ENCODE data around the gene EHMT1. TPM values are rescaled to one million over a fixed set of nuclear protein-coding genes. Genes with fewer than 3 reads are reported as not detected.

Gene EHMT1
- total RNA-seq, 1 experiment from 2014 or later, result 63.9 TPM

DNA sequence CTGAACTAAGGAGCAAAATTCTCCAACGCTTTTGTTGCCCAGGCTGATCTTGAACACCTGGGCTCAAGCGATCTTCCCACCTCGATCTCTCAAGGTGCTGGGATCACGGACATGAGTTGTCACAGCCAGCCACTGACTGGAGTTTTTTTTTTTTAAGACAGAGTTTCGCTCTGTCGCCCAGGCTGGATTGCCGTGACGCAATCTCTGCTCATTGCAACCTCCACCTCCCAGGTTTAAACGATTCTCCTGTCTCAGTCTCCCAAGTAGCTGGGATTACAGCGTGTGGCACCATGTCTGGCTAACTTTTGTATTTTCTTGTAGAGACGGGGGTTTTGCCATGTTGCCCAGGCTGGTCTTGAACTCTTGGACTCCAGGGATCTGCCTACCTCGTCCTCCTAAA lies 58.2 kb downstream of the EHMT1 start:
- in situ Hi-C loops (cut with HindIII; ENCODE audit: low pct_unique_long_range_greater_than_20kb, low sequenced_read_pairs) (no loop called here), intact Hi-C loops (cut with micrococcal nuclease; ENCODE audit: unreplicated experiment) (no loop called here)
- H3K9me3 ChIP-seq (ENCODE audit: control insufficient read depth, insufficient read depth, low read depth, low read length), result no peaks in the 10 kb centered on the region
- TF ChIP-seq, protein P1, sequence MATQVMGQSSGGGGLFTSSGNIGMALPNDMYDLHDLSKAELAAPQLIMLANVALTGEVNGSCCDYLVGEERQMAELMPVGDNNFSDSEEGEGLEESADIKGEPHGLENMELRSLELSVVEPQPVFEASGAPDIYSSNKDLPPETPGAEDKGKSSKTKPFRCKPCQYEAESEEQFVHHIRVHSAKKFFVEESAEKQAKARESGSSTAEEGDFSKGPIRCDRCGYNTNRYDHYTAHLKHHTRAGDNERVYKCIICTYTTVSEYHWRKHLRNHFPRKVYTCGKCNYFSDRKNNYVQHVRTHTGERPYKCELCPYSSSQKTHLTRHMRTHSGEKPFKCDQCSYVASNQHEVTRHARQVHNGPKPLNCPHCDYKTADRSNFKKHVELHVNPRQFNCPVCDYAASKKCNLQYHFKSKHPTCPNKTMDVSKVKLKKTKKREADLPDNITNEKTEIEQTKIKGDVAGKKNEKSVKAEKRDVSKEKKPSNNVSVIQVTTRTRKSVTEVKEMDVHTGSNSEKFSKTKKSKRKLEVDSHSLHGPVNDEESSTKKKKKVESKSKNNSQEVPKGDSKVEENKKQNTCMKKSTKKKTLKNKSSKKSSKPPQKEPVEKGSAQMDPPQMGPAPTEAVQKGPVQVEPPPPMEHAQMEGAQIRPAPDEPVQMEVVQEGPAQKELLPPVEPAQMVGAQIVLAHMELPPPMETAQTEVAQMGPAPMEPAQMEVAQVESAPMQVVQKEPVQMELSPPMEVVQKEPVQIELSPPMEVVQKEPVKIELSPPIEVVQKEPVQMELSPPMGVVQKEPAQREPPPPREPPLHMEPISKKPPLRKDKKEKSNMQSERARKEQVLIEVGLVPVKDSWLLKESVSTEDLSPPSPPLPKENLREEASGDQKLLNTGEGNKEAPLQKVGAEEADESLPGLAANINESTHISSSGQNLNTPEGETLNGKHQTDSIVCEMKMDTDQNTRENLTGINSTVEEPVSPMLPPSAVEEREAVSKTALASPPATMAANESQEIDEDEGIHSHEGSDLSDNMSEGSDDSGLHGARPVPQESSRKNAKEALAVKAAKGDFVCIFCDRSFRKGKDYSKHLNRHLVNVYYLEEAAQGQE (IDR thresholded peaks at IDR 0.05; ENCODE audit: insufficient read depth in 1 of 2, low read depth in 2 of 2, low read length in 1 of 2), result no peak
- no peak for TF ChIP-seq SIN3A (IDR thresholded peaks at IDR 0.05; ENCODE audit: borderline replicate concordance, insufficient read depth, low read depth, low read length)
- no peak for TF ChIP-seq POLR2AphosphoS5 (IDR thresholded peaks at IDR 0.05; ENCODE audit: low read depth, low read length)
- TF ChIP-seq, protein P2, sequence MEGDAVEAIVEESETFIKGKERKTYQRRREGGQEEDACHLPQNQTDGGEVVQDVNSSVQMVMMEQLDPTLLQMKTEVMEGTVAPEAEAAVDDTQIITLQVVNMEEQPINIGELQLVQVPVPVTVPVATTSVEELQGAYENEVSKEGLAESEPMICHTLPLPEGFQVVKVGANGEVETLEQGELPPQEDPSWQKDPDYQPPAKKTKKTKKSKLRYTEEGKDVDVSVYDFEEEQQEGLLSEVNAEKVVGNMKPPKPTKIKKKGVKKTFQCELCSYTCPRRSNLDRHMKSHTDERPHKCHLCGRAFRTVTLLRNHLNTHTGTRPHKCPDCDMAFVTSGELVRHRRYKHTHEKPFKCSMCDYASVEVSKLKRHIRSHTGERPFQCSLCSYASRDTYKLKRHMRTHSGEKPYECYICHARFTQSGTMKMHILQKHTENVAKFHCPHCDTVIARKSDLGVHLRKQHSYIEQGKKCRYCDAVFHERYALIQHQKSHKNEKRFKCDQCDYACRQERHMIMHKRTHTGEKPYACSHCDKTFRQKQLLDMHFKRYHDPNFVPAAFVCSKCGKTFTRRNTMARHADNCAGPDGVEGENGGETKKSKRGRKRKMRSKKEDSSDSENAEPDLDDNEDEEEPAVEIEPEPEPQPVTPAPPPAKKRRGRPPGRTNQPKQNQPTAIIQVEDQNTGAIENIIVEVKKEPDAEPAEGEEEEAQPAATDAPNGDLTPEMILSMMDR (IDR thresholded peaks at IDR 0.05), result no peak
- TF ChIP-seq TCF7L2 (IDR thresholded peaks at IDR 0.05; ENCODE audit: low read depth, low read length), result no peak
- CTCF ChIA-PET, result no interaction called here
- ATAC-seq (no peak), DNase-seq (ENCODE audit: low read depth, low spot score) (no peak)
- H3K27me3 ChIP-seq (ENCODE audit: control insufficient read depth, insufficient read depth, low read length), result no peaks in the 10 kb centered on the region
- no TSS peak for BruUV-seq (replicated peaks)
- no peak overlapping the region for H3K27ac ChIP-seq (ENCODE audit: low read length)
- H3K4me1 ChIP-seq (ENCODE audit: control insufficient read depth, insufficient read depth, low read length), result no peaks in the 10 kb centered on the region
- H3K4me3 ChIP-seq (ENCODE audit: low read depth in 2 of 2, low read length in 2 of 2), result no peak overlapping the region
- POLR2A ChIA-PET, result no interaction called here
- H3K36me3 ChIP-seq (ENCODE audit: control insufficient read depth, insufficient read depth, low read length), result no peaks in the 10 kb centered on the region

DNA sequence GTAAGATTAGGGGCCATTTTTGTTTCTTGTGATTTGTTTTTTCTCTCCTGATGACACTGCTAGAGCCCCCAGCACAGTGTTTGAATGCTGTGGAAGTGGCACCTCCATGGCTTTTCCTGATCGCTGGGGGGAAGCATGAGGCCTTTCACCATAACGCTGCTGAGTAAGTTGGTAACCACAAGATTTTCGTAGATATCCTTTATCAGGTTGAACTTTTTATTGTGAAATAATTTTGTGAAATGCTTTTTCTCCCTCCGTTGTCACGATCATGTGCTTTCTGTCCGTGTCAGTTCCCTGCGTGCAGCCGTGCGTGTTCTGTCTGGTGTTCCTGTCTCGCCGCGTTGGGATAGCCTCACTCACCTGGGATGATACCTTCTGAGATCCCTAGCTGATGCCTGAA lies 59.4 kb downstream of the EHMT1 start:
- Histone ChIP-seq H3K4me3 (ENCODE audit: low read depth in 2 of 2, low read length in 2 of 2) (no peak overlapping the region), H3K36me3 (ENCODE audit: control insufficient read depth, insufficient read depth, low read length) (no peaks in the 10 kb centered on the region), H3K9me3 (ENCODE audit: control insufficient read depth, insufficient read depth, low read depth, low read length) (no peaks in the 10 kb centered on the region), H3K4me1 (ENCODE audit: control insufficient read depth, insufficient read depth, low read length) (no peaks in the 10 kb centered on the region), H3K27ac (ENCODE audit: low read length) (no peak overlapping the region), H3K27me3 (ENCODE audit: control insufficient read depth, insufficient read depth, low read length) (no peaks in the 10 kb centered on the region)
- DNase-seq (ENCODE audit: low read depth, low spot score), result no peak
- no peak for ATAC-seq
- in situ Hi-C loops (cut with HindIII; ENCODE audit: low pct_unique_long_range_greater_than_20kb, low sequenced_read_pairs), result no loop called here
- intact Hi-C loops (cut with micrococcal nuclease; ENCODE audit: unreplicated experiment), result no loop called here
- CTCF ChIA-PET, result no interaction called here
- TF ChIP-seq TCF7L2 (IDR thresholded peaks at IDR 0.05; ENCODE audit: low read depth, low read length) (no peak), SIN3A (IDR thresholded peaks at IDR 0.05; ENCODE audit: borderline replicate concordance, insufficient read depth, low read depth, low read length) (no peak), POLR2AphosphoS5 (IDR thresholded peaks at IDR 0.05; ENCODE audit: low read depth, low read length) (no peak)
- TF ChIP-seq, protein P1 (IDR thresholded peaks at IDR 0.05; ENCODE audit: insufficient read depth in 1 of 2, low read depth in 2 of 2, low read length in 1 of 2), result no peak
- TF ChIP-seq, protein P2 (IDR thresholded peaks at IDR 0.05), result no peak
- BruUV-seq (replicated peaks), result no TSS peak
- POLR2A ChIA-PET, result no interaction called here

All from Panc1 (cell line).